Tibial artery (tissue), 4 donors: ENCODE results near the gene ERC2.

Source experiments
- DNase-seq, 2 donors: peaks; one replicate each; pipeline ENCODE4 v3.0.0-alpha.2; 2019
- H3K27ac ChIP-seq, 2 donors: fragments of 200-600 bp; sonication (generic) in 1 of 2; 1 replicate in 1 of 2; 2 replicates in 1 of 2; pipeline ENCODE4 v1.5.1; 2018 to 2019; ENCODE audit warnings: mild to moderate bottlenecking in 1 of 2
- H3K27me3 ChIP-seq, 2 donors: fragments of 200-600 bp; sonication (generic) in 1 of 2; one replicate each; pipeline versions ENCODE4 v1.5.1 to v1.6.0; 2016 to 2019
- H3K36me3 ChIP-seq, 3 donors: fragments of 200-600 bp; sonication (generic) in 2 of 3; one replicate each; pipeline ENCODE4 v1.5.1; 2016 to 2019; ENCODE audit warnings: mild to moderate bottlenecking in 2 of 3
- H3K4me1 ChIP-seq, 4 donors: fragments of 200-600 bp; sonication (generic) in 2 of 4; 1 replicate in 3 of 4; 2 replicates in 1 of 4; pipeline ENCODE4 v1.5.1; 2016 to 2019
- H3K4me3 ChIP-seq, 2 donors: fragments of 200-600 bp; sonication (generic) in 1 of 2; 1 replicate in 1 of 2; 2 replicates in 1 of 2; pipeline ENCODE4 v1.5.1; 2018 to 2019; ENCODE audit warnings: mild to moderate bottlenecking in 2 of 2
- H3K9me3 ChIP-seq, 3 donors: fragments of 200-600 bp; sonication (generic) in 1 of 3; one replicate each; pipeline ENCODE4 v1.5.1; 2016 to 2019
- intact Hi-C: fragments of 100-400 bp; cut with DNase I; formaldehyde crosslinking; loops from one replicate; pipeline ENCODE4 v1.15.0; 2023; ENCODE audit warnings: low total_unique reads
- TF ChIP-seq, protein P1 (sequence below), 2 experiments: fragments of 200-600 bp in 1 of 2; fragments of 450-650 bp in 1 of 2; IDR thresholded peaks; one replicate each; pipeline ENCODE4 v1.5.1; 2017 to 2019; ENCODE audit warnings: antibody characterized with exemption in 2 of 2, mild to moderate bottlenecking in 1 of 2, moderate library complexity in 1 of 2

The ERC2 gene

GRCh38 chr3:55675478-55675877 lies 792.8 kb downstream of the ERC2 start:
- TF ChIP-seq, protein P1, sequence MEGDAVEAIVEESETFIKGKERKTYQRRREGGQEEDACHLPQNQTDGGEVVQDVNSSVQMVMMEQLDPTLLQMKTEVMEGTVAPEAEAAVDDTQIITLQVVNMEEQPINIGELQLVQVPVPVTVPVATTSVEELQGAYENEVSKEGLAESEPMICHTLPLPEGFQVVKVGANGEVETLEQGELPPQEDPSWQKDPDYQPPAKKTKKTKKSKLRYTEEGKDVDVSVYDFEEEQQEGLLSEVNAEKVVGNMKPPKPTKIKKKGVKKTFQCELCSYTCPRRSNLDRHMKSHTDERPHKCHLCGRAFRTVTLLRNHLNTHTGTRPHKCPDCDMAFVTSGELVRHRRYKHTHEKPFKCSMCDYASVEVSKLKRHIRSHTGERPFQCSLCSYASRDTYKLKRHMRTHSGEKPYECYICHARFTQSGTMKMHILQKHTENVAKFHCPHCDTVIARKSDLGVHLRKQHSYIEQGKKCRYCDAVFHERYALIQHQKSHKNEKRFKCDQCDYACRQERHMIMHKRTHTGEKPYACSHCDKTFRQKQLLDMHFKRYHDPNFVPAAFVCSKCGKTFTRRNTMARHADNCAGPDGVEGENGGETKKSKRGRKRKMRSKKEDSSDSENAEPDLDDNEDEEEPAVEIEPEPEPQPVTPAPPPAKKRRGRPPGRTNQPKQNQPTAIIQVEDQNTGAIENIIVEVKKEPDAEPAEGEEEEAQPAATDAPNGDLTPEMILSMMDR (IDR thresholded peaks at IDR 0.05), result no peak
- no peak for DNase-seq
- intact Hi-C loops, result no loop called here
- no peaks in the 10 kb centered on the region for H3K36me3 ChIP-seq
- no peaks in the 10 kb centered on the region for H3K9me3 ChIP-seq
- no peak overlapping the region for H3K27ac ChIP-seq
- no peaks in the 10 kb centered on the region for H3K4me1 ChIP-seq
- peaks cover 0 to 11% of the 10 kb centered on the region in 2 donors for H3K27me3 ChIP-seq
- H3K4me3 ChIP-seq, result no peak overlapping the region

DNA sequence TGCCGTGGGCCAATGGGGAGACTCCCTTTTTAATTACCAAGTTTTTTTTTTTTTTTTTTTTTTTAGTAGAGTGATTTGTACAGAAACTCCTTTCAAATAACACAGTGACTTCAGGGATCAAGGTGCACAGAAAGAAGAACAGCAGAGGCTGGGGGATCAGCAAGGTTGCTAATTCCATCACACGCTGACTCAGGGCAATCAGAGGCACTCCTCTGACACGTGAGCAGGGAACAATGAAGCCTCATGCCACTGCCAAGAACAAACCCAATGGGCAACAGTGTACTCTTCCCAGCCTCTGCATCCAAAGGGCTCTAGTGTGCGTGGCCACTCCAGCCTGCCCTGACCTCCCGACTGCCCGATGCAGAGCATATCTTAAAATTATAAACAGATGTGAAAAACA lies 794.5 kb downstream of the ERC2 start:
- peaks cover 0 to 11% of the 10 kb centered on the region in 2 donors for H3K27me3 ChIP-seq
- no peaks in the 10 kb centered on the region for H3K4me1 ChIP-seq
- no peak overlapping the region for H3K27ac ChIP-seq
- H3K4me3 ChIP-seq, result no peak overlapping the region
- H3K36me3 ChIP-seq, result no peaks in the 10 kb centered on the region
- intact Hi-C loops, result no loop called here
- no peak for DNase-seq
- H3K9me3 ChIP-seq, result no peaks in the 10 kb centered on the region
- TF ChIP-seq, protein P1 (IDR thresholded peaks at IDR 0.05), result no peak

- H3K9me3 ChIP-seq, result no peaks in the 10 kb centered on the region
- H3K4me1 ChIP-seq, result no peaks in the 10 kb centered on the region
- H3K4me3 ChIP-seq, result no peak overlapping the region
- no peak for DNase-seq
- H3K27ac ChIP-seq, result no peak overlapping the region
- no peaks in the 10 kb centered on the region for H3K36me3 ChIP-seq
- peaks cover 0 to 18% of the 10 kb centered on the region in 2 donors for H3K27me3 ChIP-seq
- TF ChIP-seq, protein P1 (IDR thresholded peaks at IDR 0.05), result no peak
- intact Hi-C loops, result no loop called here
Observed at GRCh38 chr3:55669133-55669532, 799.1 kb downstream of the ERC2 start.

- Histone ChIP-seq H3K4me1 (no peaks in the 10 kb centered on the region), H3K4me3 (no peak overlapping the region), H3K36me3 (no peaks in the 10 kb centered on the region), H3K27me3 (peaks cover 0 to 18% of the 10 kb centered on the region in 2 donors), H3K9me3 (no peaks in the 10 kb centered on the region), H3K27ac (no peak overlapping the region)
- intact Hi-C loops, result no loop called here
- TF ChIP-seq, protein P1 (IDR thresholded peaks at IDR 0.05), result no peak
- DNase-seq, result no peak
Observed at GRCh38 chr3:55668359-55668758, 799.9 kb downstream of the ERC2 start.

GRCh38 chr3:55664387-55664786 lies 803.9 kb downstream of the ERC2 start:
- Histone ChIP-seq H3K4me3 (no peak overlapping the region), H3K27me3 (peaks cover 0 to 7% of the 10 kb centered on the region in 2 donors), H3K9me3 (no peaks in the 10 kb centered on the region), H3K36me3 (no peaks in the 10 kb centered on the region), H3K4me1 (no peaks in the 10 kb centered on the region), H3K27ac (no peak overlapping the region)
- intact Hi-C loops, result no loop called here
- DNase-seq, result no peak
- TF ChIP-seq, protein P1 (IDR thresholded peaks at IDR 0.05), result no peak

GRCh38 chr3:55662683-55663082 lies 805.6 kb downstream of the ERC2 start:
- Histone ChIP-seq H3K9me3 (no peaks in the 10 kb centered on the region), H3K4me1 (no peaks in the 10 kb centered on the region), H3K27ac (no peak overlapping the region), H3K4me3 (no peak overlapping the region), H3K27me3 (peaks cover 0 to 7% of the 10 kb centered on the region in 2 donors), H3K36me3 (no peaks in the 10 kb centered on the region)
- intact Hi-C loops, result no loop called here
- DNase-seq, result no peak
- TF ChIP-seq, protein P1 (IDR thresholded peaks at IDR 0.05), result no peak
